ENCODE results near the gene NRAS. TPM values are rescaled to one million over a fixed set of nuclear protein-coding genes. Genes with fewer than 3 reads are reported as not detected.

NRAS gene
- total RNA-seq, 2 experiments from 2014 or later, result 28.9 to 30.4 TPM

DNA sequence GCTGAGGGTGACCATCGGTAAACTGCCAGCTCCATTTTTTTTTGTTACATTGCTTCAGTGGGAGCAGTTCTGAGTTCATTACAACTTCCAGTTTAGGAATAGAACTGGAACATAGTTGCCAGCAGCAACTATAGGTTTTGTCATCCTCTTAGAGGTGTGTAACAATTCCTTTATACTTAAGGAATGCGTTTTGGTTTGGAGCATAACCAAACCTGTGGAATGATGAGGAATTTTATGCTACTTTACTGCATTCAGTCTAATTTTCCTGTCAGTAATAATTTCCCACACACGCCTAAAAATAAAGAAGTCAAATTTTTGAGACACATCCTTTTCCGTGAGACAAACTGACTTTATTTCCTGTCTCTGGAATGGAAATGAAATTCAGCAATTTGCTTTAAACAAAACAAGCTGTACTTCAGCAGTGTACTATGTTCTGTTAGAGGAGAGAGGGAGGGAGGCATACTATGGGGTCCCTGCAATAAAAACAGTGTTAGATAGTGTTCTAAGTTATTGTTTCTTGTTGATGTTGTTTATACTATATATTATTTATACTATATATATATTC is 16.5 kb downstream of the NRAS start:
- Mint-ChIP-seq H3K36me3 (ENCODE audit: low read depth) (peaks cover 2% of the 10 kb centered on the region), H3K4me1 (ENCODE audit: low read depth) (no peaks in the 10 kb centered on the region), H3K27ac (no peak overlapping the region), H3K27me3 (peaks cover 10% of the 10 kb centered on the region), H3K9me3 (no peaks in the 10 kb centered on the region), H3K4me3 (no peak overlapping the region)
- ATAC-seq (ENCODE audit: poor library complexity), result no peak
- no peak for TF ChIP-seq CTCF (IDR thresholded peaks at IDR 0.05)
- Histone ChIP-seq H3K9me3 (ENCODE audit: control insufficient read depth in 1 of 2, insufficient read depth in 1 of 2, low read length in 2 of 2) (no peaks in the 10 kb centered on the region), H3K27me3 (ENCODE audit: control insufficient read depth in 1 of 2, insufficient read depth in 2 of 2, low read length in 2 of 2) (no peaks in the 10 kb centered on the region), H3K4me1 (ENCODE audit: insufficient read depth, low read length) (no peaks in the 10 kb centered on the region), H3K36me3 (ENCODE audit: insufficient read depth, low read length) (no peaks in the 10 kb centered on the region), H3K4me3 (ENCODE audit: low read length) (no peak overlapping the region), H3K27ac (ENCODE audit: low read depth in 1 of 2, low read length in 2 of 2) (no peak overlapping the region)
- POLR2A ChIA-PET, result no interaction called here
- CTCF ChIA-PET, result no interaction called here
- no peak for DNase-seq
- intact Hi-C loops (cut with DNase I, micrococcal nuclease), result no loop called here

- POLR2A ChIA-PET, result no interaction called here
- ATAC-seq (ENCODE audit: poor library complexity), result no peak
These were observed 19.8 kb downstream of the NRAS start for GRCh38 chr1:114696810-114697209.

DNA sequence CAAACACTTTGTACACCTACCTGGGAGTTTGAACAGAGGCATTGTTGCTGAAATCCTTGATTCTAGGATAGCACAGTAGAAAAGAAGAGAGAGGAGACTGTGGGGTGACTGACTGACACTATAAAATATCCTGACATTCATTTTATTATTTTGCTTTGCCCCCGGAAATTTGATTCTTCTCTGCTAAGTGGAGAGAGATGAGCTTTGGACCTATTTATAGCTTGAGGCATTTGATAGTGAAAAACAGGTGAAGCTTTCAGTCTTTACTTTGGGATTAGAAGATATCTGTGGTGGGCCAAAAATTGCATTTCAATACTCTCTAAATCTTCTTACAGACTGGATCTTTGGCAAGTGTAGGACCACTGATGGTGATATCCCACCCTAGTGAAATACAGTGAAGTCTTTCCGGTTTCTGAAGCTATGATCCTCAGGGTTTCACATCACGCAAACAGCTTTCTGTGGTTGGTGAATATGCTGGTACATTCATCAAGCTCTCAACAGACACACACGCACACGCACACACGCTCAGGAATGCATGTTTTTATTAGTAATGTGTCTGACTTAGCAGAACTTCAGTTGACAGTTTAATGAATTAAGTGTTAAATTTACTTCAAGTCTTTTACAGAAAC is 21.0 kb downstream of the NRAS start, which contains the start of gene AMPD1:
TSS of gene AMPD1 (minus strand) at position 117 of the 629 bp plus-strand sequence. CDS start at position 42, 75 bp downstream.
- no peak for TF ChIP-seq CTCF (IDR thresholded peaks at IDR 0.05)
- no peaks in the 10 kb centered on the region for H3K36me3 ChIP-seq (ENCODE audit: insufficient read depth, low read length)
- no peaks in the 10 kb centered on the region for H3K27me3 ChIP-seq (ENCODE audit: control insufficient read depth in 1 of 2, insufficient read depth in 2 of 2, low read length in 2 of 2)
- no peak for DNase-seq
- H3K4me1 ChIP-seq (ENCODE audit: insufficient read depth, low read length), result no peaks in the 10 kb centered on the region
- H3K4me1 Mint-ChIP-seq (ENCODE audit: low read depth), result no peaks in the 10 kb centered on the region
- H3K9me3 ChIP-seq (ENCODE audit: control insufficient read depth in 1 of 2, insufficient read depth in 1 of 2, low read length in 2 of 2), result no peaks in the 10 kb centered on the region
- H3K4me3 ChIP-seq (ENCODE audit: low read length), result no peak within 1 kb of the TSS
- peaks cover 18% of the 10 kb centered on the region for H3K27me3 Mint-ChIP-seq
- H3K27ac ChIP-seq (ENCODE audit: low read depth in 1 of 2, low read length in 2 of 2), result no peak within 1 kb of the TSS
- no peak for ATAC-seq (ENCODE audit: poor library complexity)
- CTCF ChIA-PET, result interaction anchor here (1.2 kb wide), 1 partner anchor 9 kb away, joined by 4 read pairs; no protein-coding TSS in a partner anchor
- no peak within 1 kb of the TSS for H3K27ac Mint-ChIP-seq
- intact Hi-C loops (cut with DNase I, micrococcal nuclease), result no loop called here
- no peaks in the 10 kb centered on the region for H3K36me3 Mint-ChIP-seq (ENCODE audit: low read depth)
- POLR2A ChIA-PET, result no interaction called here
- no peaks in the 10 kb centered on the region for H3K9me3 Mint-ChIP-seq
- H3K4me3 Mint-ChIP-seq, result no peak within 1 kb of the TSS

More at GRCh38 chr1:114696810-114697209, 19.8 kb downstream of the NRAS start:
- Histone ChIP-seq H3K4me3 (ENCODE audit: low read length) (no peak overlapping the region), H3K36me3 (ENCODE audit: insufficient read depth, low read length) (no peaks in the 10 kb centered on the region), H3K9me3 (ENCODE audit: control insufficient read depth in 1 of 2, insufficient read depth in 1 of 2, low read length in 2 of 2) (no peaks in the 10 kb centered on the region), H3K4me1 (ENCODE audit: insufficient read depth, low read length) (no peaks in the 10 kb centered on the region), H3K27ac (ENCODE audit: low read depth in 1 of 2, low read length in 2 of 2) (no peak overlapping the region), H3K27me3 (ENCODE audit: control insufficient read depth in 1 of 2, insufficient read depth in 2 of 2, low read length in 2 of 2) (no peaks in the 10 kb centered on the region)
- intact Hi-C loops (cut with DNase I, micrococcal nuclease), result no loop called here
- DNase-seq, result no peak
- H3K36me3 Mint-ChIP-seq (ENCODE audit: low read depth), result no peaks in the 10 kb centered on the region
- CTCF ChIA-PET, result no interaction called here
- H3K27ac Mint-ChIP-seq, result no peak overlapping the region
- no peaks in the 10 kb centered on the region for H3K9me3 Mint-ChIP-seq
- peaks cover 11% of the 10 kb centered on the region for H3K27me3 Mint-ChIP-seq
- H3K4me3 Mint-ChIP-seq, result no peak overlapping the region
- H3K4me1 Mint-ChIP-seq (ENCODE audit: low read depth), result no peaks in the 10 kb centered on the region
- TF ChIP-seq CTCF (IDR thresholded peaks at IDR 0.05), result no peak
